Epithelial cell of proximal tubule (primary cell): Measurements from ENCODE around the gene BEND5. TPM values are rescaled to one million over a fixed set of nuclear protein-coding genes. Genes with fewer than 3 reads are reported as not detected.

ENCODE experiments used
- DNase-seq: peaks from one replicate; pipeline ENCODE4 v3.0.0-alpha.2; 2011; ENCODE audit warnings: low read depth
- H3K4me3 ChIP-seq: 2 replicates; pipeline ENCODE4 v1.5.1; 2011; ENCODE audit warnings: low read depth, mild to moderate bottlenecking, low read length
- total RNA-seq: library from RNA; depleted of rRNA; stranded (reverse); fragments of >200 nt; gene quantifications from 2 replicates; pipeline ENCODE4 v1.2.3, GENCODE V29; 2015
- TF ChIP-seq, protein P1 (sequence below): conservative IDR thresholded peaks from 2 replicates; pipeline ENCODE4 v1.5.1; 2012; ENCODE audit warnings: low read depth, mild to moderate bottlenecking, low read length

The BEND5 gene
- total RNA-seq, 1 donor from 2014 or later: 1.9 TPM

DNA sequence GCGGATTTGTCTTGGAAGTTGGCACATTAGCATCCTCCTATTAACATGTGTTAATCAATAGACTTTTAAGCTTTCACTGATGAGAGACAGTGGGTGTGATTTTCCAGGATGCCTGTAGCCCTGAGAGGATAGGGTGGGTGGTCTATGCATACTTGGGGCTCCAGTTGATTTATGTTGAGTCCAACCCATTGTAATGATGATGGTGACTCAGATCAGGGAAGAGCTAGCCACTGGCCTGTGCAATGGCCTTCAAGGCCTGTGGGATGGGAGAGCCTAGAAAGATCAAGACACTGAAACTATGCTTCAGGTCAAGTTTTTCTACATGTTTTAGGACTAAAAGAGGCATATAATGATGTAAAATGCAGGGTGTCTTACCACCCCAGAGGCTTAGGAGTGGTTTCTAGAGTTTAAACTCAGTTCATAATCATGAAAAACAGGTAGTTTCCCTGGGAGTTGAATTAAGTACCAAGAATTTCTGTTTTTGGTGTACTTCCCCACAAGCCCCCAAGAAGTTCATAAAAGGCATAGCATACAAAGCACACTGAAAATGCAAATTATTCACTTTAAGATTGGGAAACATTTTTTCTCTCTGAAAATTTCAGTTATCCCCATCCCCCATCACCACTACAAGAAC is 19.9 kb downstream of the BEND5 start:
- H3K4me3 ChIP-seq: no peak overlapping the region
- TF ChIP-seq, protein P1, sequence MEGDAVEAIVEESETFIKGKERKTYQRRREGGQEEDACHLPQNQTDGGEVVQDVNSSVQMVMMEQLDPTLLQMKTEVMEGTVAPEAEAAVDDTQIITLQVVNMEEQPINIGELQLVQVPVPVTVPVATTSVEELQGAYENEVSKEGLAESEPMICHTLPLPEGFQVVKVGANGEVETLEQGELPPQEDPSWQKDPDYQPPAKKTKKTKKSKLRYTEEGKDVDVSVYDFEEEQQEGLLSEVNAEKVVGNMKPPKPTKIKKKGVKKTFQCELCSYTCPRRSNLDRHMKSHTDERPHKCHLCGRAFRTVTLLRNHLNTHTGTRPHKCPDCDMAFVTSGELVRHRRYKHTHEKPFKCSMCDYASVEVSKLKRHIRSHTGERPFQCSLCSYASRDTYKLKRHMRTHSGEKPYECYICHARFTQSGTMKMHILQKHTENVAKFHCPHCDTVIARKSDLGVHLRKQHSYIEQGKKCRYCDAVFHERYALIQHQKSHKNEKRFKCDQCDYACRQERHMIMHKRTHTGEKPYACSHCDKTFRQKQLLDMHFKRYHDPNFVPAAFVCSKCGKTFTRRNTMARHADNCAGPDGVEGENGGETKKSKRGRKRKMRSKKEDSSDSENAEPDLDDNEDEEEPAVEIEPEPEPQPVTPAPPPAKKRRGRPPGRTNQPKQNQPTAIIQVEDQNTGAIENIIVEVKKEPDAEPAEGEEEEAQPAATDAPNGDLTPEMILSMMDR: no peak
- DNase-seq: no peak

DNA sequence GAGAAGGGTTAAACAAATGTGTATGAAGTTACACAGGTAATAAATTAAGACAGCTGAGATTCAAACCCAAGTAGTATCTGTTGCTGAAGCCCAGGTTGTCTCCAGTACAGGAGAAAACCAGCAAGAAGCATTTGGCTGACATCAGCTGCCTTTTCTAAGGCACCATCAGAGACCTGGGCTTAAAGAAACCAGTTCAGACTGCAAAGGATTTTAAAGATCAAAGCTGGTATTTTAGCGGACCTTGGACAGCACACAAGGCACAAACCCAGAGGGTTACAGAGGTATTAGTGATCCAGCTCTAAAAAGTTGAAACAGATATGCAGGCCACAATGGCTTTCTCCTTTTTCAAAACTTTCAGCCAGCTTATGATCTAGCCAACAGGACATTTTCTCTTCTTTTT is 23.4 kb downstream of the BEND5 start:
- H3K4me3 ChIP-seq: no peak overlapping the region
- TF ChIP-seq, protein P1: no peak
- DNase-seq: no peak

DNA sequence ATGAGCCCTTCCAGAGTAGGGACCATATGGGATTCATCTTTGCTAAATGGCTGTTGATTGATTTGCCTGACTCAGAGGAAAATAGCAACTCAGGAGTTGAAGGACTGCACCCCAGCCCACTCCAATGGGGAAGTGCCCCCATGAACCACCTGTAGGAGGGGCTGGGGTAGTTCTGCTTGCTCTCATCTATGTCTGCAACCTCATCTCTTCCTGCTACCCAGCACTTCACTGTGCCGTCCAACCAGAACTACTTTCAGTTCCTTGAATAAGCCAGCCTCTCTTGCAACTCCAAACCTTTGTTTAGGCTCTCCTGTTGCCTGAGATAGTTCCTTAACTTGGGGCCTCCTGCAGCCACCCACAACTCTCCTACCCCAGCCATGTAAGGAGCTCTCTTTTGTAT is 26.6 kb downstream of the BEND5 start:
- DNase-seq: no peak
- TF ChIP-seq, protein P1: no peak
- no peak overlapping the region for H3K4me3 ChIP-seq

DNA sequence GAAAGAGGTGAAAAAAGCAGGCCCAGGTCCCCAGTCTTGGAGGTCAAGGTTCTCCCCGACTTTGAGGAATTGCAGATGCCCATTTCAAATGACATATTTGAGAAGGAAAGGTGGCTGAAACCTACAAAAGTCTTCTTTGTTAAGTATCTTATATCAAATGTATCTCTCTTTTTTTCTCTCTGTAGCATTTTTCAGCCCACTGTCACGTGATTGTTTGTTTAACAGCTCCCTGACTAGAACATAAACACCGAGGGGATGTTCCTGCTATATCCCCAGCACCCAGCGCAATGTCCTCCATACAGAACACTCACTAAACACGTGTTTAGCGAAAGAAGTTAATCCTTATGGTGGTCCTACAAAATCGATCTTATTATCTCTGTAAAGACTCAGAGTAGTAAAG is 27.6 kb downstream of the BEND5 start:
- TF ChIP-seq, protein P1: no peak
- H3K4me3 ChIP-seq: no peak overlapping the region
- no peak for DNase-seq

DNA sequence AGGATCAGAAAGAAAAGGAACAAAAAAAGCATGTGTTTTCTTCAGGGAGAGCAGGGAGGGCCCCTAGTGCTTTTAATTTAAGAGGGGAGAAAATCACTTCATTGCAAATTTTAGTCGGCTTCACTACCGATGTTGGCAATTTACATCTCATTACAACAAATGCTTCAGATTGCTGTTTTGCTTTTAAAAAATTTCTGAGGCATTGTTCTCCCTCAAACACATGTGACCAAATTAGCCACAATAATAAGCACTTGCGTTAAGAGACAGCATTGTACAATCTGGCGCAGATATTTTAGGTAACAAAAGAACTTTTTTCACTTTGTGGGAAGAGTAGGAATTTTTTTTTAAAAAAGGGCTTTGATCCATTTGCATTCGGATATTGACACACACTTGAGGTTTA is 29.8 kb downstream of the BEND5 start:
- DNase-seq: no peak
- no peak overlapping the region for H3K4me3 ChIP-seq
- TF ChIP-seq, protein P1: no peak

DNA sequence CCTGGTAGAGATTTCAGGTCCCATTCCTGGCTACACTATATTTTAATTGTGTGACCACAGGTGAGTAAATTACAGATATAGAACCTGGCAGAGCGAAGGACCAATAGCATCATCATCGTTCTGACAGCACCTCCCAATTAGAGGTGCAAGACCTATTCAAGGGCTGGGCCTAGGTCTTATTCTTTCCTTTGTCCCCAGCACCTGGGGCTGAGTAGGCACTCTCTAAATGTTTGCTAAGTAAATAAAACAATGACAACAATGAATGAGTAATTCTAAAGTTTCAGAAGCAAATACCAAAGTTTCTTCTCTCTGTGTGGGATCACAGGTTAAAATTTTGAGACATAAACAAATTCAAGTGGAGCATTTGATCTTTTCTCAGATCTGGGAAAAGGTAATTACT is 32.7 kb downstream of the BEND5 start:
- no peak for DNase-seq
- TF ChIP-seq, protein P1: no peak
- H3K4me3 ChIP-seq: no peak overlapping the region

DNA sequence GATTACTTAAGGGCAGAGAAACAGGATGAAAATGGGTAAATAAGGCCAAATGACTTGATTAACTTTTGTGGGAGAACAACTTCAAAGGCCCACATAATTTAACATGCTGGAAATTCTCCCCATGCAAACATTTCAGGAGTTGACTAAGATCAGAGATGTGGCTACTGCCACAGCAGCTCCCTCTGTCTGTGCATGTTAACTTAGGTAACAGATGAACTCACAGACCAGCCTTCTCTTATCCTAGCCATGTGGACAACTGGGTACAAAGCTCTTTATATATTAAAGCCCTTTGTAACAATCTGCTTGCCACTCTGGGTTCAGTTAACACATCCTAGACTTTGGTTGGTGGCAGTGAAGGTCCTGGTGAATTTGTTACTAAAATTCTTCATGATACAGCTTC is 33.2 kb downstream of the BEND5 start:
- no peak for DNase-seq
- TF ChIP-seq, protein P1: peak; percentile 17
- H3K4me3 ChIP-seq: no peak overlapping the region
